ENCODE measurements around the gene HSPA12B. TPM values are rescaled to one million over a fixed set of nuclear protein-coding genes. Genes with fewer than 3 reads are reported as not detected.
A peak's percentile ranks its signal among the peaks of the same experiment; 100 is the strongest.

The HSPA12B gene
- total RNA-seq, 1 experiment from 2014 or later: 2.7 TPM

DNA sequence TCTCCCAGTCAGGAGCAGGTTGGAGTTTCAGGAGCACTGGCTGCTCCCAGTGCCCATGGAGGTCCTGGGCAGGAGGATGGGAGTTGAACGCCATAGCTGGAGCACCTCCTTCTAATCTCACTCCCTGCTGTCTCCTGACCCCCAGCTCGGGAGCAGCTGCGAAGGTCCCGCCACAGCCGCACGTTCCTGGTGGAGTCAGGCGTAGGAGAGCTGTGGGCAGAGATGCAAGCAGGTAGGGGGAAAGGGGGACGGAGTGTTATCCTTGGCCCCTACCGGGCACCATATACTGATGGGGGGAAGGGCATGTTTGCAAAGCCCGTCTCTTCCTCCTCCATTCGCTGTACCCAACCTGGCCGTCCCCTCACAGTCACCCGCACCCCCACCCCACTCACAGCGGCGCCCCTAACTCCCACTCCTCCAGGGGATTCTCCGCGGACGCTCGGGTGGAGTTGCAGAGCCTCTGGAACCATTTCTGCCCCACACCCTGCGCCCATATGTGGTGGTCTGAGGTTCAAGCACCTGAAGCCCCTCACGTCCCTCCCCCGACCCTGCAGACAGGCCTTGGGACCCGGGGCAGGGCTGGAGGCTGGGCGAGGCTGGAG is 16.7 kb downstream of the HSPA12B start:
- Histone ChIP-seq H2AFZ (ENCODE audit: low read length) (no peak overlapping the region), H3K4me2 (ENCODE audit: insufficient read depth, insufficient read length, low read length) (peak overlapping the region; percentile 81)

More for the DNA sequence above, 16.7 kb downstream of the HSPA12B start:
- H2AK5ac ChIP-seq (ENCODE audit: insufficient read length, low read length): no peak overlapping the region
- no peak overlapping the region for H3T11ph ChIP-seq (ENCODE audit: low read length)
- WGBS (ENCODE audit: extremely low coverage, insufficient read length, low lambda C conversion rate): no CpG with 5 or more reads among the region's 24 CpGs
- H3K56ac ChIP-seq (ENCODE audit: insufficient read length, low read depth, low read length): no peak overlapping the region
- no peaks in the 10 kb centered on the region for H3K9me3 Mint-ChIP-seq
- no peak overlapping the region for H3K9ac ChIP-seq (ENCODE audit: extremely low read depth, insufficient read length, low read length)
- H2BK5ac ChIP-seq (ENCODE audit: insufficient read length, low read length): no peak overlapping the region
- no peak overlapping the region for H3K4me3 Mint-ChIP-seq
- no peak overlapping the region for H2BK20ac ChIP-seq (ENCODE audit: low read depth, low read length, poor library complexity, severe bottlenecking)
- H3K27me3 Mint-ChIP-seq (ENCODE audit: low read depth): peaks cover 68% of the 10 kb centered on the region
- H3K27ac Mint-ChIP-seq: no peak overlapping the region
- TF ChIP-seq, protein P1, sequence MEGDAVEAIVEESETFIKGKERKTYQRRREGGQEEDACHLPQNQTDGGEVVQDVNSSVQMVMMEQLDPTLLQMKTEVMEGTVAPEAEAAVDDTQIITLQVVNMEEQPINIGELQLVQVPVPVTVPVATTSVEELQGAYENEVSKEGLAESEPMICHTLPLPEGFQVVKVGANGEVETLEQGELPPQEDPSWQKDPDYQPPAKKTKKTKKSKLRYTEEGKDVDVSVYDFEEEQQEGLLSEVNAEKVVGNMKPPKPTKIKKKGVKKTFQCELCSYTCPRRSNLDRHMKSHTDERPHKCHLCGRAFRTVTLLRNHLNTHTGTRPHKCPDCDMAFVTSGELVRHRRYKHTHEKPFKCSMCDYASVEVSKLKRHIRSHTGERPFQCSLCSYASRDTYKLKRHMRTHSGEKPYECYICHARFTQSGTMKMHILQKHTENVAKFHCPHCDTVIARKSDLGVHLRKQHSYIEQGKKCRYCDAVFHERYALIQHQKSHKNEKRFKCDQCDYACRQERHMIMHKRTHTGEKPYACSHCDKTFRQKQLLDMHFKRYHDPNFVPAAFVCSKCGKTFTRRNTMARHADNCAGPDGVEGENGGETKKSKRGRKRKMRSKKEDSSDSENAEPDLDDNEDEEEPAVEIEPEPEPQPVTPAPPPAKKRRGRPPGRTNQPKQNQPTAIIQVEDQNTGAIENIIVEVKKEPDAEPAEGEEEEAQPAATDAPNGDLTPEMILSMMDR (conservative IDR thresholded peaks at IDR 0.05): no peak
- peaks cover 30% of the 10 kb centered on the region for H3K23me2 ChIP-seq (ENCODE audit: insufficient read length, low read depth, low read length, poor library complexity, severe bottlenecking)
- no peak for DNase-seq
- peaks cover 13% of the 10 kb centered on the region for H3K27me3 ChIP-seq (ENCODE audit: insufficient read depth, low read length)
- no peak overlapping the region for H3K23ac ChIP-seq (ENCODE audit: insufficient read length, low read depth, low read length)
- peaks cover 17 to 29% of the 10 kb centered on the region in 2 experiments for H3K4me1 Mint-ChIP-seq
- no peak overlapping the region for H4K5ac ChIP-seq (ENCODE audit: insufficient read length, low read depth, low read length)
- H3K14ac ChIP-seq (ENCODE audit: insufficient read depth, low read length): no peak overlapping the region; the same call in 1 of the 2 replicates
- H3K27ac ChIP-seq (ENCODE audit: insufficient read length, low read depth, low read length): no peak overlapping the region
- H4K91ac ChIP-seq (ENCODE audit: insufficient read length, low read depth, low read length): no peak overlapping the region
- no peak overlapping the region for H3K4ac ChIP-seq (ENCODE audit: low read depth, low read length)
- no peaks in the 10 kb centered on the region for H3K79me1 ChIP-seq (ENCODE audit: insufficient read depth, low read depth, low read length, poor library complexity, severe bottlenecking)
- H3K4me1 ChIP-seq (ENCODE audit: insufficient read depth, low read length): peaks cover 2% of the 10 kb centered on the region; the same call in 1 of the 2 replicates
- no peaks in the 10 kb centered on the region for H3K9me3 ChIP-seq (ENCODE audit: control insufficient read depth, low read depth, low read length)
- peaks cover 5 to 6% (median 5%) of the 10 kb centered on the region in 3 experiments; a peak in 5 of 7 replicates for H3K36me3 Mint-ChIP-seq (ENCODE audit: insufficient read depth in 1 of 3, low read depth in 3 of 3)
- H2BK12ac ChIP-seq (ENCODE audit: insufficient read length, low read depth, low read length): no peak overlapping the region
- no peak overlapping the region for H2BK120ac ChIP-seq (ENCODE audit: low read depth, low read length, poor library complexity, severe bottlenecking)
- no peak overlapping the region for H2BK15ac ChIP-seq (ENCODE audit: low read depth, low read length)
- H3K79me2 ChIP-seq (ENCODE audit: insufficient read depth, low read length): no peaks in the 10 kb centered on the region
- H4K20me1 ChIP-seq (ENCODE audit: control insufficient read depth, insufficient read depth, insufficient read length): no peaks in the 10 kb centered on the region
- no peak overlapping the region for H3K18ac ChIP-seq (ENCODE audit: insufficient read length, low read depth, low read length)
- H4K8ac ChIP-seq (replicated peaks; ENCODE audit: insufficient read length, low read depth, low read length): no peak overlapping the region

Data from H9 (cell line).